ENCODE data around the gene DENND4C. TPM values are rescaled to one million over a fixed set of nuclear protein-coding genes. Genes with fewer than 3 reads are reported as not detected.
"Not testable (repeated sequence)": the region's sequence is repeated elsewhere in the genome, so short reads cannot be mapped to it uniquely, and the experiment has no call there.

DENND4C gene
- total and polyA plus RNA-seq, 4 donors = 25.7 to 90.2 (median 45.1) TPM

DNA sequence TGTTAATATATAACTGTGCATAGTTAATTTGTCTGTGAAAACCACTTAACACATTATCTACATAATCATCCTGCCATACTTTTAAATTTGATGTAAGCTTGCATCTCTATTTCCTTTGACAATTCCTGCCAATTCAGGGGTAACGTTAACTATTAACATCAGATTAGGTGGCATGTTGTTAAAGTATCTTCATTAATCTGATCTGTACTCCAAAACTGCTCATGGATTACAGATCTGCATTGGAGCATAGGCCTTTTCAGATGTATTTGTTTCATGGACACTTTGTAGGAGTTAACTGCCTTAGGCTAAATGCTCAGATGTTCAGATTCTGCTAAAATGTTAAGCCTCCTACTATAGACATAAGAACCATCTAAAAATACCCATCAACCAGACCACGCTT, 146.4 kb downstream of the DENND4C start:
- Histone ChIP-seq H3K27me3 (ENCODE audit: control insufficient read depth, insufficient read depth, low read length) (no peaks in the 10 kb centered on the region), H3K4me1 (ENCODE audit: control insufficient read depth, insufficient read depth, low read length) (peaks cover 13% of the 10 kb centered on the region), H3K9me3 (ENCODE audit: control insufficient read depth, insufficient read depth, low read length) (no peaks in the 10 kb centered on the region), H3K27ac (ENCODE audit: low read depth, low read length) (no peak overlapping the region), H3K4me3 (ENCODE audit: low read depth, low read length) (no peak overlapping the region), H3K36me3 (ENCODE audit: control insufficient read depth, insufficient read depth, low read length) (peaks cover 22% of the 10 kb centered on the region)
- WGBS (ENCODE audit: insufficient coverage) = no CpG with 5 or more reads among the region's 2 CpGs
- no peak for DNase-seq (ENCODE audit: low read depth in 4 of 6, low spot score in 6 of 6)

DNA sequence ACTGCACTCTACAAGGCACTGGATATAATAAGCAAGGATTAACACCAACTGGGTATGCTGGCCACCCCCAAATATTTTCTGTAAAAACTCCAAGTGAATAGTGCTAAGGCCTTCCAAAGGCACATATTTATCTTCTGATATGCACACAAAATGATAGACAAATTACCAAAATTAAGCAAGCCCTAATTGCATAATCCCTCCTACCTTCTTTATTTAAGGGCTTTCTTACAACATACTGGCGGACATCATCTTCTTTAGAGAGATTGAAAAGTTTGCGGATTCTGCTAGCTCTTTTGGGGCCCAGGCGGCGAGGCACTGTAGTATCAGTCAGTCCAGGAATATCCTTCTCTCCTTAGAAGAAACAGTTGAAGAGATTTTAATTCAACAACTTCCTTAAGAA, 147.7 kb downstream of the DENND4C start:
- H3K27me3 ChIP-seq (ENCODE audit: control insufficient read depth, insufficient read depth, low read length) = no peaks in the 10 kb centered on the region
- DNase-seq (ENCODE audit: low read depth in 4 of 6, low spot score in 6 of 6) = no peak
- H3K9me3 ChIP-seq (ENCODE audit: control insufficient read depth, insufficient read depth, low read length) = no peaks in the 10 kb centered on the region
- H3K4me1 ChIP-seq (ENCODE audit: control insufficient read depth, insufficient read depth, low read length) = peaks cover 13% of the 10 kb centered on the region
- WGBS (ENCODE audit: insufficient coverage) = no CpG with 5 or more reads among the region's 4 CpGs
- H3K36me3 ChIP-seq (ENCODE audit: control insufficient read depth, insufficient read depth, low read length) = peaks cover 18% of the 10 kb centered on the region
- H3K27ac ChIP-seq (ENCODE audit: low read depth, low read length) = no peak overlapping the region
- no peak overlapping the region for H3K4me3 ChIP-seq (ENCODE audit: low read depth, low read length)

DNA sequence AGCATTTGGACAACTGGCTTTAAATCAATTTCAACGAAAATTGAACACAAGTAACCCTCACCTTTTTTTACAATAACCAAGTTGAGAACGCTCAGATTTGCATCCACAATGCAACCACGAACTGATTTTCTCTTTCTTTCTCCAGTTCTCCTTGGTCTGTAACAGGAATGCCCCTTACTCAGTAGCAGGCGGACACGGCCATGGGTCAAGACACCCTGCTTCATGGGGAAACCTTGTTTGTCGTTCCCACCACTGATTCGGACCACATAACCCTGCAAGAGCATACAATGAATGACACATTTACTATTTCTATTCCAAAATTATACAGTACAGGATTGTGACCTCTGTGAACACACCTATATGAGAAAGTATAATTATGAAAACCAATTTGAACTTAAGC, 148.2 kb downstream of the DENND4C start:
- Histone ChIP-seq H3K27ac (ENCODE audit: low read depth, low read length) (no peak overlapping the region), H3K4me1 (ENCODE audit: control insufficient read depth, insufficient read depth, low read length) (peaks cover 13% of the 10 kb centered on the region), H3K27me3 (ENCODE audit: control insufficient read depth, insufficient read depth, low read length) (no peaks in the 10 kb centered on the region), H3K9me3 (ENCODE audit: control insufficient read depth, insufficient read depth, low read length) (no peaks in the 10 kb centered on the region), H3K4me3 (ENCODE audit: low read depth, low read length) (peak overlapping the region; percentile 94), H3K36me3 (ENCODE audit: control insufficient read depth, insufficient read depth, low read length) (peaks cover 18% of the 10 kb centered on the region)
- 50% methylated on average over 3 of the region's 7 CpGs for WGBS (ENCODE audit: insufficient coverage)
- no peak for DNase-seq (ENCODE audit: low read depth in 4 of 6, low spot score in 6 of 6)

DNA sequence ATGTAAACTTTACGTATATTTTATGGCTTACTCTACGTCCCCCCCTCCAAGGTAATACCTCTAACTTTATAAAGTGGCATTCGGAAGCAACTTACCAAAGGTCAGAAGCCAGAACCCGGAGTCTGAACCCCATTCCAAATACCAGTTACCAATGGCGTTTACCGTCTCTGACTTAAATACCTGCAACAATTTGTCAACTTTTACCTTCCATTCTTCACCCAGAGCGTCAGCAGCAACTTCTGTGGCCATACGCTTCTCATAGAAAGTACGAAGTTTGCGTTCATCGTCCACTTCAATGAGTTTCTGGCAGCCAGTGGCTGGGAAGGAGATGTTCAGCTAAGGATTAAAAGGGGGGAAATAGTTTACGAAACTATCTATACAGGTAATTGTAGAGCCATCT, 148.8 kb downstream of the DENND4C start:
- Histone ChIP-seq H3K27ac (ENCODE audit: low read depth, low read length) (peak overlapping the region; percentile 98), H3K36me3 (ENCODE audit: control insufficient read depth, insufficient read depth, low read length) (peaks cover 18% of the 10 kb centered on the region), H3K4me3 (ENCODE audit: low read depth, low read length) (peak overlapping the region; percentile 94), H3K9me3 (ENCODE audit: control insufficient read depth, insufficient read depth, low read length) (no peaks in the 10 kb centered on the region), H3K4me1 (ENCODE audit: control insufficient read depth, insufficient read depth, low read length) (peaks cover 13% of the 10 kb centered on the region), H3K27me3 (ENCODE audit: control insufficient read depth, insufficient read depth, low read length) (no peaks in the 10 kb centered on the region)
- no peak for DNase-seq (ENCODE audit: low read depth in 4 of 6, low spot score in 6 of 6)
- 4% methylated on average over 4 of the region's 12 CpGs for WGBS (ENCODE audit: insufficient coverage)

DNA sequence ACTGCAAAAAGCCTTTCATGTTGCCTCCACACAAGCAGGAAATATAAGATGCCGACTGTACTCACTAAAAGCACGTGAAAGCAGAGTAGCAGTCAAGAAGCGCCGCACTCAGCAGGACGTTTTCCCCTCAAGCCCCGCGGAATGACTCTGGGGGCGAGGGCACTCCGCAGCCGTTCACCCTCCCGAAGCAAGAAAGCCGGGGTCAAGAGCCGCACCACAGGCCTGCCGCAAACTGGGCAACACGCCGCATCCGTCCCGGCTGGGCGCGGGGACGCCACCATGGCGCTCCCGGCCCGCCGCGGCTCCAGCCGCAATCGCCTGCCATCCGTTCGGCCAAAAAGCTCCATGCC, 149.2 kb downstream of the DENND4C start:
- peaks cover 16% of the 10 kb centered on the region for H3K36me3 ChIP-seq (ENCODE audit: control insufficient read depth, insufficient read depth, low read length)
- H3K9me3 ChIP-seq (ENCODE audit: control insufficient read depth, insufficient read depth, low read length) = no peaks in the 10 kb centered on the region
- DNase-seq (ENCODE audit: low read depth in 4 of 6, low spot score in 6 of 6) = peak in 2 of 6 donors; percentile 22 to 29
- peak overlapping the region; percentile 98 for H3K27ac ChIP-seq (ENCODE audit: low read depth, low read length)
- H3K4me3 ChIP-seq (ENCODE audit: low read depth, low read length) = peak overlapping the region; percentile 94
- under 1% methylated on average over 30 of the region's 30 CpGs for WGBS (ENCODE audit: insufficient coverage)
- H3K27me3 ChIP-seq (ENCODE audit: control insufficient read depth, insufficient read depth, low read length) = no peaks in the 10 kb centered on the region
- peaks cover 13% of the 10 kb centered on the region for H3K4me1 ChIP-seq (ENCODE audit: control insufficient read depth, insufficient read depth, low read length)

DNA sequence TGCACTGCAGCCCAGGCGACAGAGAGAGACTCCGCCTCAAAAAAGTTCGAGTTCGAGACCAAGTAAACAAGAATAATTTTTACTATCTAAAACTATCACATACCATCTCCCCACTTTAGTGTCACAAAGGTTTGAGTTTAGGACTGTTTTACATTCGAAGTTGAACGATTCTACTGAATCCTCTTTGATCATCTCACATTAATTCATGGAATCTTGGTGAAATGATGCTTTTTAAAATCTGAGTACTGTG, 150.3 kb downstream of the DENND4C start:
- peaks cover 13% of the 10 kb centered on the region for H3K4me1 ChIP-seq (ENCODE audit: control insufficient read depth, insufficient read depth, low read length)
- peak overlapping the region; percentile 98 for H3K27ac ChIP-seq (ENCODE audit: low read depth, low read length)
- no peaks in the 10 kb centered on the region for H3K27me3 ChIP-seq (ENCODE audit: control insufficient read depth, insufficient read depth, low read length)
- peaks cover 8% of the 10 kb centered on the region for H3K36me3 ChIP-seq (ENCODE audit: control insufficient read depth, insufficient read depth, low read length)
- DNase-seq (ENCODE audit: low read depth in 4 of 6, low spot score in 6 of 6) = no peak
- 24% methylated on average over 3 of the region's 6 CpGs for WGBS (ENCODE audit: insufficient coverage)
- H3K4me3 ChIP-seq (ENCODE audit: low read depth, low read length) = peak overlapping the region; percentile 94
- no peaks in the 10 kb centered on the region for H3K9me3 ChIP-seq (ENCODE audit: control insufficient read depth, insufficient read depth, low read length)

DNA sequence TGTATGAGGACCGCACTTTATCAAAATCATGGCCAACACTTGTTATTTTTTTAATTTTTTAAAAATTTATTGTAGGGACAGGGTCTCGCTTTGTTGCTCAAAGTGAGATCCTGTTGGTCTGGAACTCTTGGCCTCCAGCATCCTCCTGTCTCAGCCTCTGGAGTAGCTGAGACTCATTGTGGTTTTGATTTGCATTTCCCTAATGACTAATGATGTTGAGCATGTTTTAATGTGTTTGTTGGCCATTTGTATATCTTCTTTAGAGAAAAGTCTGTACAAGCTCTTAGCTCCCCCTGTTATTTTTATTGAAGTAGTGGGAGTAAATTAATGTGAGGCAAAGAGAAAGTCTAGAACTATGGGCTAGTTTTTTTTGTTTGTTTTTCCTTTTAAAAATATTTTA, 151.2 kb downstream of the DENND4C start:
- no peak for DNase-seq (ENCODE audit: low read depth in 4 of 6, low spot score in 6 of 6)

DNA sequence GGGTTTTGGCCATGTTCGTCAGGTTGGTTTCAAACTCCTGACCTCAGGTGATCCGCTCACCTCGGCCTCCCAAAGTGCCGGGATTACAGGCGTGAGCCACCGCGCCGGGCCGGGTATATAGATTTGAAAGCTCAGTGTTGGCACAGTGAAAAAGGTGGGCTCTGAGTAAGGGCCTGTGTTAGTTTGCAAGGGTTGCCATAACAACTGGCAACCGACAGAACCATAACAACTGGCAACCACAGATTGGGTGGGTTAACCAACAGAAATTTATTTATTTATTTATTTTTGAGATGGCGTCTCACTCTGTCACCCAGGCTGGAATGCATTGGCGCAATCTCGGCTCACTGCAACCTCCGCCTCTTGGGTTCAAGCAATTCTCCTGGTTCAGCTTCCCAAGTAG, 154.7 kb downstream of the DENND4C start:
- not testable (repeated sequence) for H3K36me3 ChIP-seq (ENCODE audit: control insufficient read depth, insufficient read depth, low read length); H3K4me1 ChIP-seq (ENCODE audit: control insufficient read depth, insufficient read depth, low read length); H3K27ac ChIP-seq (ENCODE audit: low read depth, low read length); H3K4me3 ChIP-seq (ENCODE audit: low read depth, low read length); DNase-seq (ENCODE audit: low read depth in 4 of 6, low spot score in 6 of 6); H3K9me3 ChIP-seq (ENCODE audit: control insufficient read depth, insufficient read depth, low read length); H3K27me3 ChIP-seq (ENCODE audit: control insufficient read depth, insufficient read depth, low read length)
- WGBS (ENCODE audit: insufficient coverage) = 94% methylated on average over 9 of the region's 14 CpGs

More for the DNA sequence above, 151.2 kb downstream of the DENND4C start:
- Histone ChIP-seq H3K4me1 (ENCODE audit: control insufficient read depth, insufficient read depth, low read length) (peaks cover 13% of the 10 kb centered on the region), H3K9me3 (ENCODE audit: control insufficient read depth, insufficient read depth, low read length) (no peaks in the 10 kb centered on the region), H3K27ac (ENCODE audit: low read depth, low read length) (no peak overlapping the region), H3K36me3 (ENCODE audit: control insufficient read depth, insufficient read depth, low read length) (peaks cover 8% of the 10 kb centered on the region), H3K4me3 (ENCODE audit: low read depth, low read length) (no peak overlapping the region), H3K27me3 (ENCODE audit: control insufficient read depth, insufficient read depth, low read length) (no peaks in the 10 kb centered on the region)
- no CpG with 5 or more reads among the region's 2 CpGs for WGBS (ENCODE audit: insufficient coverage)

DNA sequence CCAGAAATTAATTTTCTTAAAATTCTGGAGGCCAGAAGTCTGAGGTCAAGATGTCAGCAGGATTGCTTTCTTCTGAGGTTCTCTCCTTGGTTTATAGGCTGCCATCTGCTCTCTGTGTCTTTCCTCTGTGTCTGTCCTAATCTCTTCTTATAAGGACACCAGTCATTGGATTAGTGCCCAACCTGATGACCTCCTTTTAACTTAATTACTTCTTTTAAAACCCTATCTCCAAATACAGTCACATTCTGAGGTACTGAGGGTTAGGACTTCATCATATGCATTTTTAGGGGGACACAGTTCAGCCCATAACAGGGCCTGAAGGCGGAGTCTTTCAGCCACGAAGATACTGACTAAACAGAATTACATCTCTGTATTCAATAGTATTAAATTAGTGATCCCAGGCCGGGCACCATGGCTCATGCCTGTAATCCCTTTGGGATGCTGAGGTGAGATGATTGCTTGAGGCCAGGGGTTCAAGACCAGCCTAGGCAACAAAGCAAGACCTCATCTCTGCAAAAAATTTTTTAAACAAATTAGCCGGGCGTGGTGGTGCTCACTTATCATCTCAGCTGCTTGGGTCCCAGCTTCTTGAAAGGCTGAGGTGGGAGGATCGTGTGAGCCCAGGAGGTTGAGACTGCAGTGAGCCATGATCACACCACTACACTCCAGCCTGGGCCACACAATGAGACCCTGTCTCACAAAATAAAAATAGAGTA, 155.5 kb downstream of the DENND4C start:
- H3K27me3 ChIP-seq (ENCODE audit: control insufficient read depth, insufficient read depth, low read length) = no peaks in the 10 kb centered on the region
- no peaks in the 10 kb centered on the region for H3K4me1 ChIP-seq (ENCODE audit: control insufficient read depth, insufficient read depth, low read length)
- peaks cover 2% of the 10 kb centered on the region for H3K9me3 ChIP-seq (ENCODE audit: control insufficient read depth, insufficient read depth, low read length)
- H3K36me3 ChIP-seq (ENCODE audit: control insufficient read depth, insufficient read depth, low read length) = no peaks in the 10 kb centered on the region
- no peak overlapping the region for H3K4me3 ChIP-seq (ENCODE audit: low read depth, low read length)
- DNase-seq (ENCODE audit: low read depth in 4 of 6, low spot score in 6 of 6) = no peak
- no CpG with 5 or more reads among the region's 6 CpGs for WGBS (ENCODE audit: insufficient coverage)
- no peak overlapping the region for H3K27ac ChIP-seq (ENCODE audit: low read depth, low read length)

DNA sequence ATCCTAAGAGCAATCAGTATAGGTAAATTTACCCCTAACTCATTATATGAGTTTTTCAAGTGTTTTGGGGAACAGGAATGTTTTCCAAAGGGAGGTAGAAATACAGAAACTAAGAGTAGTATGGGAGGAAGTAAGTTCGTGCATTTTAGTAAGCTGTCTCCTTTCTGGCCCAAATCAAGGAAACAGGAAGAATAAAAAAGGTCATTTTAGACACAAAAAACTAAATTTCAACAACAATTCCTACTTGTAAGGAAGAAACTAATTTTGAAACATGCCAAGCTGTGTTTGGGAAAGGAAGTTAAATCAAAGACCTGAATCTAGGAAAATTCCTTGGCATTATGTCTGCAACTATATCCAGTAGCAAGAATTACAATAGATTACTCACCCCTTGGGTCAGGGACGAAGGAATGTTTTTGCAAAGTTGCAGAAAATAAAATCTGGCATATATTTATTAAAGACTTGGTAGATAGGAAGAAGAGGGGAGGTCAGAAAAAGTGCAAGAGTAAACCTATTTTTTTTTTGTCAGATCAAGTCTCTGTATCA, 156.1 kb downstream of the DENND4C start:
- no CpG with 5 or more reads among the region's 2 CpGs for WGBS (ENCODE audit: insufficient coverage)
- H3K36me3 ChIP-seq (ENCODE audit: control insufficient read depth, insufficient read depth, low read length) = no peaks in the 10 kb centered on the region

More for the DNA sequence above, 156.1 kb downstream of the DENND4C start:
- Histone ChIP-seq H3K4me3 (ENCODE audit: low read depth, low read length) (no peak overlapping the region), H3K4me1 (ENCODE audit: control insufficient read depth, insufficient read depth, low read length) (no peaks in the 10 kb centered on the region), H3K9me3 (ENCODE audit: control insufficient read depth, insufficient read depth, low read length) (peaks cover 2% of the 10 kb centered on the region), H3K27ac (ENCODE audit: low read depth, low read length) (no peak overlapping the region), H3K27me3 (ENCODE audit: control insufficient read depth, insufficient read depth, low read length) (no peaks in the 10 kb centered on the region)
- DNase-seq (ENCODE audit: low read depth in 4 of 6, low spot score in 6 of 6) = no peak
